GM12874 (cell line): ENCODE results near the gene SPEN.

Source experiments
- CTCF ChIP-seq: IDR thresholded peaks from 2 replicates; pipeline ENCODE4 v1.5.1; 2011; ENCODE audit warnings: low read depth, mild to moderate bottlenecking, control low read depth, low read length, moderate library complexity; ENCODE audit not compliant: insufficient read depth

SPEN gene

GRCh38 chr1:15874471-15874870 lies 27.0 kb downstream of the SPEN start:
- no peak for TF ChIP-seq CTCF

GRCh38 chr1:15876357-15877055 lies 29.0 kb downstream of the SPEN start:
- no peak for TF ChIP-seq CTCF

- no peak for TF ChIP-seq CTCF
Measured at GRCh38 chr1:15881961-15882360, 34.5 kb downstream of the SPEN start.

- no peak for TF ChIP-seq CTCF
Measured at GRCh38 chr1:15882665-15883064, 35.2 kb downstream of the SPEN start.

- no peak for TF ChIP-seq CTCF
Measured at GRCh38 chr1:15883326-15883725, 35.8 kb downstream of the SPEN start.

- no peak for TF ChIP-seq CTCF
Measured at GRCh38 chr1:15884477-15884876, 37.0 kb downstream of the SPEN start.

- no peak for TF ChIP-seq CTCF
Measured at GRCh38 chr1:15885269-15885668, 37.8 kb downstream of the SPEN start.
